ENCODE data around the gene LHPP. TPM values are rescaled to one million over a fixed set of nuclear protein-coding genes. Genes with fewer than 3 reads are reported as not detected.

LHPP gene
- total and polyA plus RNA-seq, 2 experiments from 2014 or later, result 27.4 to 40.2 TPM

- Histone ChIP-seq H3K27me3 (ENCODE audit: insufficient read depth) (no peaks in the 10 kb centered on the region), H3F3A (replicated peaks; ENCODE audit: low read depth) (no peaks in the 10 kb centered on the region), H3K4me2 (no peak overlapping the region), H3K4me1 (ENCODE audit: insufficient read depth) (no peaks in the 10 kb centered on the region), H3K36me3 (ENCODE audit: insufficient read depth) (no peaks in the 10 kb centered on the region), H3K79me2 (replicated peaks; ENCODE audit: insufficient read depth) (no peaks in the 10 kb centered on the region), H3K9me2 (ENCODE audit: insufficient read depth) (no peaks in the 10 kb centered on the region), H3K27ac (ENCODE audit: low read depth) (no peak overlapping the region), H3K4me3 (no peak overlapping the region), H2AFZ (no peak overlapping the region), H4K20me1 (replicated peaks; ENCODE audit: insufficient read depth) (no peaks in the 10 kb centered on the region)
- Mint-ChIP-seq H3K4me3 (no peak overlapping the region), H3K27ac (no peak overlapping the region), H3K4me1 (peaks cover 11% of the 10 kb centered on the region), H3K27me3 (ENCODE audit: insufficient read depth, low read depth, poor library complexity) (peaks cover 3% of the 10 kb centered on the region), H3K9me3 (no peaks in the 10 kb centered on the region), H3K36me3 (ENCODE audit: low read depth) (no peaks in the 10 kb centered on the region; the same call in 2 of the 3 replicates)
- DNase-seq (ENCODE audit: low spot score) (no peak), ATAC-seq (no peak)
- no peak for TF ChIP-seq ETS1 (IDR thresholded peaks at IDR 0.05)
- peak in 1 of 2 experiments; percentile 22; a peak in 1 of 4 replicates for TF ChIP-seq CTCF (conservative IDR thresholded peaks at IDR 0.05; ENCODE audit: low read depth in 2 of 2)
- TF ChIP-seq CREB1 (CRISPR knock-in tag; IDR thresholded peaks at IDR 0.05; ENCODE audit: low read depth), result no peak
Measured at GRCh38 chr10:124640538-124641231, 179.1 kb downstream of the LHPP start.

- Mint-ChIP-seq H3K4me1 (peaks cover 11% of the 10 kb centered on the region), H3K27ac (no peak overlapping the region), H3K9me3 (no peaks in the 10 kb centered on the region; the same call in 2 of the 3 replicates), H3K27me3 (ENCODE audit: insufficient read depth, low read depth, poor library complexity) (peaks cover 5% of the 10 kb centered on the region), H3K4me3 (no peak overlapping the region), H3K36me3 (ENCODE audit: low read depth) (no peaks in the 10 kb centered on the region; the same call in 2 of the 3 replicates)
- no peak overlapping the region for H3K4me3 ChIP-seq
- no peak for DNase-seq (ENCODE audit: low spot score)
- no peak overlapping the region for H2AFZ ChIP-seq
- H3K4me1 ChIP-seq (ENCODE audit: insufficient read depth), result no peaks in the 10 kb centered on the region
- H3K27me3 ChIP-seq (ENCODE audit: insufficient read depth), result no peaks in the 10 kb centered on the region
- no peaks in the 10 kb centered on the region for H3F3A ChIP-seq (replicated peaks; ENCODE audit: low read depth)
- H3K9me2 ChIP-seq (ENCODE audit: insufficient read depth), result no peaks in the 10 kb centered on the region
- no peaks in the 10 kb centered on the region for H3K36me3 ChIP-seq (ENCODE audit: insufficient read depth)
- H3K27ac ChIP-seq (ENCODE audit: low read depth), result no peak overlapping the region
- H4K20me1 ChIP-seq (replicated peaks; ENCODE audit: insufficient read depth), result no peaks in the 10 kb centered on the region
- no peak overlapping the region for H3K4me2 ChIP-seq
- H3K79me2 ChIP-seq (replicated peaks; ENCODE audit: insufficient read depth), result no peaks in the 10 kb centered on the region
- ATAC-seq, result no peak
- no peak for TF ChIP-seq ZNF114 (CRISPR knock-in tag; IDR thresholded peaks at IDR 0.05)
- TF ChIP-seq ZNF462 (CRISPR knock-in tag; IDR thresholded peaks at IDR 0.05), result no peak
- no peak for TF ChIP-seq CREB1 (CRISPR knock-in tag; IDR thresholded peaks at IDR 0.05; ENCODE audit: low read depth)
- no peak for TF ChIP-seq NANOG (IDR thresholded peaks at IDR 0.05; ENCODE audit: borderline replicate concordance)
- TF ChIP-seq EZH2phosphoT487 (IDR thresholded peaks at IDR 0.05; ENCODE audit: unreplicated experiment), result no peak
- TF ChIP-seq STAT1 (IDR thresholded peaks at IDR 0.05; ENCODE audit: unreplicated experiment), result no peak
Measured at GRCh38 chr10:124641282-124642087, 179.9 kb downstream of the LHPP start.

Data from GM23338 (cell line).